GM23248 (cell line): ENCODE measurements around the gene CD248. TPM values are rescaled to one million over a fixed set of nuclear protein-coding genes. Genes with fewer than 3 reads are reported as not detected.
A peak's percentile ranks its signal among the peaks of the same experiment; 100 is the strongest.

ENCODE experiments used
- DNase-seq: peaks from one replicate; pipeline ENCODE4 v3.0.0-alpha.2; 2015
- H2AFZ ChIP-seq: fragments of 200-600 bp; sonication (generic); 2 replicates; pipeline ENCODE4 v1.6.1; 2016; ENCODE audit warnings: antibody characterized with exemption
- H3F3A ChIP-seq: fragments of 200-600 bp; sonication (generic); 2 replicates; pipeline ENCODE4 v1.6.1; 2016; ENCODE audit warnings: mild to moderate bottlenecking, antibody characterized with exemption, mixed run types; ENCODE audit not compliant: insufficient read depth
- H3K27ac ChIP-seq: fragments of 200-600 bp; sonication (generic); 2 replicates; pipeline ENCODE4 v1.5.1; 2016; ENCODE audit warnings: mild to moderate bottlenecking
- H3K27me3 ChIP-seq: fragments of 200-600 bp; sonication (generic); replicated peaks from 2 replicates; pipeline ENCODE4 v1.6.1; 2016; ENCODE audit warnings: mild to moderate bottlenecking; ENCODE audit not compliant: insufficient read depth
- H3K36me3 ChIP-seq: fragments of 200-600 bp; sonication (generic); 2 replicates; pipeline ENCODE4 v1.6.1; 2016; ENCODE audit warnings: low read depth, mild to moderate bottlenecking
- H3K4me1 ChIP-seq: fragments of 200-600 bp; sonication (generic); 2 replicates; pipeline ENCODE4 v1.6.1; 2016; ENCODE audit warnings: mild to moderate bottlenecking; ENCODE audit not compliant: insufficient read depth
- H3K4me2 ChIP-seq: fragments of 200-600 bp; sonication (generic); one replicate; pipeline ENCODE4 v1.6.1; 2016; ENCODE audit warnings: mild to moderate bottlenecking; ENCODE audit not compliant: unreplicated experiment
- H3K4me3 ChIP-seq: fragments of 200-600 bp; sonication (generic); 2 replicates; pipeline ENCODE4 v1.5.1; 2016; ENCODE audit warnings: mild to moderate bottlenecking
- H3K79me2 ChIP-seq: fragments of 200-600 bp; sonication (generic); 2 replicates; pipeline ENCODE4 v1.6.1; 2016; ENCODE audit warnings: mild to moderate bottlenecking; ENCODE audit not compliant: insufficient read depth
- H3K9ac ChIP-seq: fragments of 200-600 bp; sonication (generic); 2 replicates; pipeline ENCODE4 v1.6.1; 2016; ENCODE audit warnings: mild to moderate bottlenecking
- H3K9me2 ChIP-seq: fragments of 200-600 bp; sonication (generic); 2 replicates; pipeline ENCODE4 v1.6.1; 2016; ENCODE audit warnings: mixed run types, mild to moderate bottlenecking, moderate library complexity; ENCODE audit not compliant: insufficient read depth
- H3K9me3 ChIP-seq: fragments of 200-600 bp; sonication (generic); one replicate; pipeline ENCODE4 v1.6.1; 2017; ENCODE audit warnings: low read depth
- H4K20me1 ChIP-seq: fragments of 200-600 bp; sonication (generic); 2 replicates; pipeline ENCODE4 v1.6.0; 2016; ENCODE audit not compliant: insufficient read depth
- EZH2 ChIP-seq: fragments of 200-600 bp; sonication (generic); IDR thresholded peaks from 2 replicates; pipeline ENCODE4 v1.6.1; 2018; ENCODE audit warnings: antibody characterized with exemption, mild to moderate bottlenecking; ENCODE audit not compliant: insufficient read depth, poor library complexity, severe bottlenecking
- EZH2phosphoT487 ChIP-seq: fragments of 200-600 bp; sonication (generic); IDR thresholded peaks from 2 replicates; pipeline ENCODE4 v1.6.1; 2018; ENCODE audit warnings: antibody characterized with exemption, moderate library complexity, mild to moderate bottlenecking, low read depth; ENCODE audit not compliant: insufficient read depth
- WGBS, 2 experiments: methylation state at CpG; one replicate each; pipeline ENCODE4 v1.1.6; 2015 to 2017; ENCODE audit warnings: low lambda C conversion rate in 2 of 2, low coverage in 1 of 2; ENCODE audit errors: missing lambda C conversion rate in 2 of 2; 5-methylcytosine and 5-hydroxymethylcytosine counted together
- in situ Hi-C: fragments of 300-500 bp; cut with MboI; formaldehyde crosslinking; loops from 2 replicates; pipeline ENCODE4 v1.15.0; 2020
- polyA plus RNA-seq: library from polyadenylated mRNA; unstranded; fragments of >200 nt; fragmentation: Nextera tagmentation; extraction: Ambion mirVana; gene quantifications from 2 replicates; pipeline ENCODE4 v1.2.1, GENCODE V29; 2016
- total RNA-seq: library from RNA; depleted of rRNA; stranded (reverse); fragments of >200 nt; shearing (Covaris generic); gene quantifications from 2 replicates; pipeline ENCODE4 v1.2.3, GENCODE V29; 2014

The CD248 gene
- total and polyA plus RNA-seq, 2 experiments from 2014 or later: 212 to 616 TPM

DNA sequence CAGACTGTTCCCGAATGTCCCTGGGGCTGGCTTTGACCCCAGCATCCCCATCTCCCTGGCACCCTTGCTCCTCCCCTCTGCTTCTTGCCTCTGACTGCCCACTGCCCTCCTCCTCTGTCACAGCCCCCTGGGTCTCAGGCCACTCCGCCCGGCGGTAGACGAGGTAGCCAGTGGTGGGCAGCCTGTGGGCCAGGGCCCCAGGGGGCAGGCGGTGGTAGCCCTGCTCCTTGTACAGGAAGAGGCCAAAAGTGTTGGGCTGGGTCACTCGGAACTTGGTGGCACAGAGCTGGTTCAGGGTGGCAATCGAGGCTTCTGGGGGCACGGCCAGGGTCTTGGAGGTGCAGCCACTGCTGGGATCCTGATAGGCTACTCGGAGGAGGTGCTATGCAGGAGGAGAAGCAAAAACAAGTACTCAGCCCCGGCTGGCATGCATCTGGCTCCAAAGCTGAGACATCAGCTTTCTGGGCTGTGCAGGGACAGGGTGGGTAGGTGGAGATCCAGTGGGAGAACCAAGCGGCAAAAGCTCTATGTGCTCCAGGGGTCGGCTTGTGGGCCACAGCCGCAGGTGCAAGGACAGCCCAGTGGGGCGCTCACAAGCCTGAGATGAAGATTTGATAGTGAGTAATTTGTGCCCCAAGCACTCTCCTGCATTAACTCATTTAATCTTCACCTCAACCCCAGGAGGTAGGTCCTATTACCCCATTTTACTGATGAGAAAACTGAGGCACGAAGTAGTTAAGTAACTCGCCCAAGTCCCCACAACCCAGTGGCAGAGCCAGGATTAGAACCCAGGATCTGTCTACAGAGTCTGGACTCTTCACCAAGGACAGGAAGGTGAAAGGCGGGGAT, 15.8 kb upstream of the CD248 start:
- 75 to 76% methylated on average over 18 of the region's 18 CpGs for WGBS, 2 experiments
- H3K79me2 ChIP-seq: peaks cover 39% of the 10 kb centered on the region

DNA sequence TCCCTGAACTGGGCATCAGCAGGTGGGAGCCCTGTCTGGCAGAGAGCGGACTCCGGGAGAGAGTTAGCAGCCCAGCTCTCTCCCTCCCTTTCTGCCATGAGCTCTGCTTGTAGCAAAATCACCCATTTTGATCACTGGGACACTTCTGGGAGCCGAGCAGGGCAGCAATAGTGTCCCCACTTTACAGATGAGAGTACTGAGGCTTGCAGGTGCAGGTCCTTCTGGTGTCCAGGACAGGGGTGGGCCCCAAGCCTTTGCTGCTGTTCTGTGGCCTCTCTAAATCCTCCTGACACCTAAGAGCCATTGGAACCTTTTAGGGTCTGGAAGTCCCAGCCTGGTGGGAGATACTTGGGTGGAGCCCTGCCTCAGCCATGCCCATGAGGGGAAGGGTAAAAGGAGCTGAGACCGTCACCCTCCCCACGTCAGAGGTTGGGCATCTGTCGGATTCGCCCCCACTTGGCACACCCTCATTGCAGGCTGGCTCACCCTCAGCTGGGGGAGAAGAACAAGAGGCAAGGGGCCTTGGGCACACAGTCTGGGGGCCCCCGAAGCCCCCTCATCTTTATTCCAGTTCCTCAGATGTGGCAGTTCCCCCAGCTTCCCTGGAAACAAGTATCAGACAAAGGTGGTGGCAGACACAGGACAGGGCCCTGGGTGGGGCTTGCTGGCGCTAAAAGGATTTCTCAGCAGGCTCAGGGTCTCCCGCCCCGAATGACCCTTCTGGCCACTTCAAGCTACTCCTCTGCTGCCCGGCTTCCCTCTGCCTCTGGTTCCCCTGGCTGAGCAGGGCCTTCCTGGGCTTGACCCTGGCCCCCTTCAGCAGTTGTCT, 14.9 kb upstream of the CD248 start:
- Histone ChIP-seq H3K9me3 (no peaks in the 10 kb centered on the region), H3K36me3 (no peaks in the 10 kb centered on the region; the same call in 1 of the 2 replicates), H2AFZ (no peak overlapping the region), H3K4me1 (peaks cover 23% of the 10 kb centered on the region), H3K79me2 (peaks cover 39% of the 10 kb centered on the region), H3K4me3 (no peak overlapping the region), H3K9me2 (no peaks in the 10 kb centered on the region), H3K27ac (no peak overlapping the region), H3F3A (peaks cover 39% of the 10 kb centered on the region), H3K9ac (no peak overlapping the region), H4K20me1 (no peaks in the 10 kb centered on the region), H3K4me2 (no peak overlapping the region), H3K27me3 (no peaks in the 10 kb centered on the region)
- DNase-seq: no peak
- TF ChIP-seq EZH2: no peak
- no peak for TF ChIP-seq EZH2phosphoT487
- WGBS, 2 experiments: 89 to 92% methylated on average over 12 of the region's 12 CpGs
- in situ Hi-C loops: no loop called here

More for the DNA sequence above, 15.8 kb upstream of the CD248 start:
- Histone ChIP-seq H3K27me3 (no peaks in the 10 kb centered on the region), H2AFZ (no peak overlapping the region), H3K9me2 (no peaks in the 10 kb centered on the region), H4K20me1 (no peaks in the 10 kb centered on the region), H3F3A (peaks cover 41% of the 10 kb centered on the region), H3K4me3 (no peak overlapping the region), H3K9ac (no peak overlapping the region), H3K27ac (no peak overlapping the region), H3K4me2 (no peak overlapping the region), H3K9me3 (no peaks in the 10 kb centered on the region), H3K36me3 (no peaks in the 10 kb centered on the region; the same call in 1 of the 2 replicates), H3K4me1 (peaks cover 26% of the 10 kb centered on the region)
- in situ Hi-C loops: no loop called here
- no peak for DNase-seq
- TF ChIP-seq EZH2phosphoT487: no peak
- TF ChIP-seq EZH2: no peak

DNA sequence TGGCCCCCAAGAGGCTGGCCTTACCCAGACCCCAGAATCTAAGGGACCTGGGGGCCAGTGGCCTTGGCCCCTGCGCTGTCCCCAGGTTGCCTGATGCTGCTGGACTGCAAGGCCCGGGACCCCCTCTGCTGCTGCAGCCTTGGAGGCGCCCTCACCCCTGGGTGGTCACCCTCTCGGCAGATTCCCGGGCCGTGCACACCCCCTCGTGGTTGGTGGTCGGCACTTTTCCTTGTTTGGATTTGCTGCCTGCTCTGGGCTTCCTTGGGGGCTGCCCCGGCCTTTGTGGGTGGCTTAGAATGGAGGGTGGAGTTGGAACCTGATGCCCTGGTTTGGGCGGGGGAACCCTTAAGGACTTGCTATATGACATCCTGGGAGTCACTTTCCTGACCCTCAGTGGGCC, 14.1 kb upstream of the CD248 start:
- Histone ChIP-seq H4K20me1 (no peaks in the 10 kb centered on the region), H3K9ac (no peak overlapping the region), H2AFZ (no peak overlapping the region), H3K36me3 (no peaks in the 10 kb centered on the region; the same call in 1 of the 2 replicates), H3K27ac (no peak overlapping the region), H3F3A (peaks cover 39% of the 10 kb centered on the region), H3K4me1 (peaks cover 29% of the 10 kb centered on the region), H3K79me2 (peaks cover 37% of the 10 kb centered on the region), H3K9me2 (no peaks in the 10 kb centered on the region), H3K4me3 (no peak overlapping the region), H3K4me2 (no peak overlapping the region), H3K9me3 (no peaks in the 10 kb centered on the region), H3K27me3 (no peaks in the 10 kb centered on the region)
- in situ Hi-C loops: no loop called here
- WGBS, 2 experiments: 73 to 74% methylated on average over 10 of the region's 10 CpGs
- TF ChIP-seq EZH2phosphoT487 (no peak), EZH2 (no peak)
- DNase-seq: no peak

DNA sequence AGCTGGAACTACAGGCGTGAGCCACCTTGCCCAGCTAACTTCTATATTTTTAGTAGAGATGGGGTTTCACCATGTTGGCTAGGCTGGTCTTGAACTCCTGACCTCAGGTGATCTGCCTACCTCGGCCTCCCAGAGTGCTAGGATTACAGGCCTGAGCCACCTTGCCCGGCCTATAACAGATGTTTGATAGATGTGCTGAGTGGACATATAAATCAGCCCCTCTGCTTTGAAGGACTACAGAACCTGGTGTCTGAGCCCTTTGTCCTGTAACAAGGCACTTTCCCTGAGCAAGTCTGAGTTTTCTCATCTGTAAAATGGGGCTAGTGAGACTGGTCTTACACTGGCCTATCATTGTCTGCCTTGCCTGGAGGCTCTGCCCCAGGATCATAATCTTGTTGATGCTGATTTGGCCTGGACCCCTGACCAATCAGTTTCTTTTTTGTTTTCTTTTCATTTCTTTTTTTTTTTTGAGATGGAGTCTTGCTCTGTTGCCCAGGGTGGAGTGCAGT, 12.4 kb upstream of the CD248 start:
- in situ Hi-C loops: no loop called here
- H3K9ac ChIP-seq: peak overlapping the region; percentile 76; the same call in 1 of the 2 replicates
- H3K27me3 ChIP-seq: no peaks in the 10 kb centered on the region
- no peak overlapping the region for H3K4me2 ChIP-seq
- H3K9me2 ChIP-seq: no peaks in the 10 kb centered on the region
- H3K79me2 ChIP-seq: peaks cover 20% of the 10 kb centered on the region
- H3K9me3 ChIP-seq: no peaks in the 10 kb centered on the region
- no peak overlapping the region for H2AFZ ChIP-seq
- peak overlapping the region; percentile 95 for H3K27ac ChIP-seq
- no peaks in the 10 kb centered on the region for H4K20me1 ChIP-seq
- H3F3A ChIP-seq: peaks cover 41% of the 10 kb centered on the region
- H3K4me1 ChIP-seq: peaks cover 46% of the 10 kb centered on the region
- DNase-seq: no peak
- TF ChIP-seq EZH2phosphoT487 (no peak), EZH2 (no peak)
- no peaks in the 10 kb centered on the region; the same call in 1 of the 2 replicates for H3K36me3 ChIP-seq
- H3K4me3 ChIP-seq: no peak overlapping the region
- WGBS, 2 experiments: 74 to 81% methylated on average over 3 of the region's 3 CpGs
